ENCODE data around the gene AQP6. TPM values are rescaled to one million over a fixed set of nuclear protein-coding genes. Genes with fewer than 3 reads are reported as not detected.

Gene AQP6
- total RNA-seq, 2 donors from 2014 or later: 0.40 TPM; not detected in 1

GRCh38 chr12:49942512-49942893 lies 30.2 kb upstream of the AQP6 start:
- WGBS: 92% methylated on average over 3 of the region's 3 CpGs
- no peak for DNase-seq (ENCODE audit: low spot score)
- Histone ChIP-seq H3K9me3 (no peaks in the 10 kb centered on the region), H3K27me3 (replicated peaks; ENCODE audit: insufficient read depth) (no peaks in the 10 kb centered on the region), H3K36me3 (no peaks in the 10 kb centered on the region), H3K27ac (no peak overlapping the region), H3K4me3 (no peak overlapping the region), H3K4me1 (replicated peaks) (no peaks in the 10 kb centered on the region)
- no peak for TF ChIP-seq CTCF (IDR thresholded peaks at IDR 0.05)
- TF ChIP-seq POLR2A (IDR thresholded peaks at IDR 0.05): no peak
- no peak for TF ChIP-seq POLR2AphosphoS5 (IDR thresholded peaks at IDR 0.05)
- intact Hi-C loops (cut with DNase I): no loop called here

GRCh38 chr12:49942921-49943624 lies 29.7 kb upstream of the AQP6 start:
- Histone ChIP-seq H3K36me3 (no peaks in the 10 kb centered on the region), H3K4me1 (replicated peaks) (no peaks in the 10 kb centered on the region), H3K9me3 (no peaks in the 10 kb centered on the region), H3K27me3 (replicated peaks; ENCODE audit: insufficient read depth) (no peaks in the 10 kb centered on the region), H3K4me3 (no peak overlapping the region), H3K27ac (no peak overlapping the region)
- 84% methylated on average over 14 of the region's 14 CpGs for WGBS
- no peak for DNase-seq (ENCODE audit: low spot score)
- intact Hi-C loops (cut with DNase I): no loop called here
- no peak for TF ChIP-seq POLR2AphosphoS5 (IDR thresholded peaks at IDR 0.05)
- TF ChIP-seq POLR2A (IDR thresholded peaks at IDR 0.05): no peak
- TF ChIP-seq CTCF (IDR thresholded peaks at IDR 0.05): no peak

DNA sequence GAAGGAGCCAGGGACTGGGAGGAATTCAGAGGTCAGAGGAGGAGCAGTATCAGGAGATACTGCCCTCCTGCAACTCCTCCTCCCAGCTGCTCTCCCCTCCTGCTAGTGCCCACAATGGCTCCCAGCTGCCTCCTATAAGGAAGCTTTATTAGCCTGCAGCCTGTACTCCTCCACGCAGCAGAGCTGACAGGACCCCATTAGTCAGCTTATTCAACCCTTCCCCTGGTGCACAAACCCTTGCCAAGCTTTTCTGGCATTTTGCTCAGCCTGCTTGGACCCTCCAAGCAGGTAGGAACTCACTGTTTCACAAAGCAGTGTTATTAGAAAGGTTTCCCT lies 29.2 kb upstream of the AQP6 start:
- Histone ChIP-seq H3K36me3 (no peaks in the 10 kb centered on the region), H3K27me3 (replicated peaks; ENCODE audit: insufficient read depth) (no peaks in the 10 kb centered on the region), H3K4me1 (replicated peaks) (no peaks in the 10 kb centered on the region), H3K4me3 (no peak overlapping the region), H3K27ac (no peak overlapping the region), H3K9me3 (no peaks in the 10 kb centered on the region)
- TF ChIP-seq CTCF (IDR thresholded peaks at IDR 0.05) (no peak), POLR2A (IDR thresholded peaks at IDR 0.05) (no peak), POLR2AphosphoS5 (IDR thresholded peaks at IDR 0.05) (no peak)
- DNase-seq (ENCODE audit: low spot score): no peak
- intact Hi-C loops (cut with DNase I): no loop called here
- WGBS: 95% methylated on average over 1 of the region's 1 CpG

DNA sequence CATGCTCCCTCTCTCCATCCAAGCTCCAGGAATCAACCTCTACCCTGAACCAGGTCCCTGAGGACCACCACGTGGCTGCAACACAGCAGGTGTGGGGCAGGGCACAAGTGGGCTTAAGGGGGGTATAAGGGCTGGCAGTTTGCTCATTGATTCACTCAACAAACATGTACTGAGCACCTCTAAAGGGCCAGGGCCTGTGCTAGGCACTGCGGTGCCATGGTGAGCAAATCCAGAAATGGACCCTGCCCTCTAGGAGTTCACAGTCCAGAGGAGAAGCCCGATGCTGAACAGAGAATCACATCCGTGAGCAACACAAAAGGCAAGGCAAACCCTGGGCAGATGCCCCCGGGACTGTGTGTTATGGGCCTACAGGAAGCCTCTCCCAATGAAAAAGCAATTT lies 28.7 kb upstream of the AQP6 start:
- TF ChIP-seq POLR2A (IDR thresholded peaks at IDR 0.05) (no peak), POLR2AphosphoS5 (IDR thresholded peaks at IDR 0.05) (no peak), CTCF (IDR thresholded peaks at IDR 0.05) (no peak)
- no peak for DNase-seq (ENCODE audit: low spot score)
- 89% methylated on average over 5 of the region's 5 CpGs for WGBS
- H3K36me3 ChIP-seq: no peaks in the 10 kb centered on the region
- no peaks in the 10 kb centered on the region for H3K9me3 ChIP-seq
- intact Hi-C loops (cut with DNase I): no loop called here
- no peak overlapping the region for H3K27ac ChIP-seq
- H3K4me1 ChIP-seq (replicated peaks): no peaks in the 10 kb centered on the region
- H3K27me3 ChIP-seq (replicated peaks; ENCODE audit: insufficient read depth): no peaks in the 10 kb centered on the region
- no peak overlapping the region for H3K4me3 ChIP-seq

GRCh38 chr12:49944718-49945117 lies 28.0 kb upstream of the AQP6 start:
- Histone ChIP-seq H3K27ac (no peak overlapping the region), H3K9me3 (no peaks in the 10 kb centered on the region), H3K4me1 (replicated peaks) (no peaks in the 10 kb centered on the region), H3K4me3 (no peak overlapping the region), H3K36me3 (no peaks in the 10 kb centered on the region), H3K27me3 (replicated peaks; ENCODE audit: insufficient read depth) (no peaks in the 10 kb centered on the region)
- WGBS: 93% methylated on average over 3 of the region's 3 CpGs
- intact Hi-C loops (cut with DNase I): no loop called here
- no peak for DNase-seq (ENCODE audit: low spot score)
- no peak for TF ChIP-seq POLR2A (IDR thresholded peaks at IDR 0.05)
- TF ChIP-seq CTCF (IDR thresholded peaks at IDR 0.05): no peak
- no peak for TF ChIP-seq POLR2AphosphoS5 (IDR thresholded peaks at IDR 0.05)
